Measurements from ENCODE around the gene HDAC4.

DNA sequence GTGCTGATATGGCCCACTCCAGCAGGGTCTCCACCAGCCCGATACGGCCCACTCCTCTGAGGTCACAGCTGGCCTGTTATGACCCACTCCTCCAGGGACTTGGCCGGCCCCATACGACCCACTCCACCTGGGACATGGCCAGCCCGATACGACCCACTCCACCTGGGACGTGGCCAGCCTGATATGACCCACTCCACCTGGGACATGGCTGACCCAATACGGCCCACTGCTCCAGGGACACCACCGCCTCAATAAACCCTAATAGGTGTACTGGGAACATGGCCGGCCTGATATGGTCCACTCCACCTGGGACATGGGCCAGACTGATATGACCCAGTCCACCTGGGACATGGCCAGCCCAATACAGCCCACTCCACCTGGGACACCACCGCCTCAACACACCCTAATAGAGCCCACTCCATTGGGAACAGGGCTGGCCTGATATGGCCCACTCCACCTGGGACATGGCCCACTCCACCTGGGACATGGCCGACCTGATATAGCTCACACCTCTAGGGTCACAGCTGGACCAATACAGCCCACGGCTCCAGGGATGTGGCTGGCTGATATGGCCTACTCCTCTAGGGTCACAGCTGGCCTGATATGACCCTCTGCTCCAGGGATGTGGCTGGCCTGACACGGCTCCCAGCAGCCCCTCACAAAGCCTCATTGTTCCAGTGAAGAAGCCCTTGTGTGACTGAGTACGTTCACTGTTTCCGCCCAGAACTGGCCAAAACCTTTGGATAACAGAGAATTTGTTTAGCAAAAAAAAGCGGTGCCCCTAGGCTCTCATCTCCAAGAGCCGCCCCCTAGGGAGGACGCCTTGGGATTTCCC is 245.6 kb downstream of the HDAC4 start:
- TF ChIP-seq, protein P1, sequence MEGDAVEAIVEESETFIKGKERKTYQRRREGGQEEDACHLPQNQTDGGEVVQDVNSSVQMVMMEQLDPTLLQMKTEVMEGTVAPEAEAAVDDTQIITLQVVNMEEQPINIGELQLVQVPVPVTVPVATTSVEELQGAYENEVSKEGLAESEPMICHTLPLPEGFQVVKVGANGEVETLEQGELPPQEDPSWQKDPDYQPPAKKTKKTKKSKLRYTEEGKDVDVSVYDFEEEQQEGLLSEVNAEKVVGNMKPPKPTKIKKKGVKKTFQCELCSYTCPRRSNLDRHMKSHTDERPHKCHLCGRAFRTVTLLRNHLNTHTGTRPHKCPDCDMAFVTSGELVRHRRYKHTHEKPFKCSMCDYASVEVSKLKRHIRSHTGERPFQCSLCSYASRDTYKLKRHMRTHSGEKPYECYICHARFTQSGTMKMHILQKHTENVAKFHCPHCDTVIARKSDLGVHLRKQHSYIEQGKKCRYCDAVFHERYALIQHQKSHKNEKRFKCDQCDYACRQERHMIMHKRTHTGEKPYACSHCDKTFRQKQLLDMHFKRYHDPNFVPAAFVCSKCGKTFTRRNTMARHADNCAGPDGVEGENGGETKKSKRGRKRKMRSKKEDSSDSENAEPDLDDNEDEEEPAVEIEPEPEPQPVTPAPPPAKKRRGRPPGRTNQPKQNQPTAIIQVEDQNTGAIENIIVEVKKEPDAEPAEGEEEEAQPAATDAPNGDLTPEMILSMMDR (IDR thresholded peaks at IDR 0.05) = no peak
- TF ChIP-seq POLR2A (IDR thresholded peaks at IDR 0.05) = no peak
